CD4-positive, alpha-beta T cell treated with Interleukin-6 at 100 ng/mL for 8 hours (primary cell): ENCODE results near the gene ZNF747.

Experiments used
- DNase-seq: peaks from one replicate; pipeline ENCODE4 v3.0.0-alpha.2; 2020; ENCODE audit warnings: mixed read lengths, low spot score

The ZNF747 gene

DNA sequence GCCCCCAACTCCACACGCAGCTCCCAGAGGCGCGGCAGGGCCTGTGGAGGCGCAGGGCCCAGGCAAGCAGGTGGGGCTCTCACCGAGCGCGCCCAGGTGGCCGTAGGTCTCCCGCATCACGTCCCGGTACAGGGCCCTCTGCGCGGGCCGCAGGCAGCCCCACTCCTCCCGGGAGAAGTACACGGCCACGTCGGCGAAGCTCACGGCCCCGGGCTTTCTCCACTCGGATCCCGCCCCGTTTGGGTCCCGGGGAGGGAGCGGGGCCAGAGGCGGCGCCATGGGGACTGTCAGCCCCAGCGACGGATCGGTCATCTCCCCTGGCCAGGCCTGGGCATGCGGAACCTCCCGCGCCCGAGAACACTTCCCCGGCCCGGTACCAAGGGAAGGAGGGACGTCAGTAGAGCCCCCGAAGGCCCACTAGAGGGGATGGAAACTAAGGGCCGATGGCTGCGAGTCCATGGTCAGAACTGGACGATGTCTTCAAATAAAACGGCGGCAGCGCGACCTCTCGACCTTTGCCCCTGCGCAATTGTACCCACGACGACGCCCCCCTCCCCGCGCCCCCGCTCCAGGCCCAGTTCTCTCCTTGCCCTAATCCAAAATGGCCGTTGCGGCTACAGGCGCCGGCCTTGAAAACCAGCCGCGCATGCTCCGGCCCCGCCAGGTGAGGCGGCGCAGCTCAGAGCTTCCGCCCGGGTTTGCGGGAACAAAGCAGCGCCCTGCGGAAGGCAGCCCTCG, at the start of gene ZNF747:
Gene ZNF747, minus strand, starts transcription at position 491 of the 738 bp plus-strand sequence. Its CDS starts 179 bp downstream, at position 312.
- peak; percentile 90 for DNase-seq

DNA sequence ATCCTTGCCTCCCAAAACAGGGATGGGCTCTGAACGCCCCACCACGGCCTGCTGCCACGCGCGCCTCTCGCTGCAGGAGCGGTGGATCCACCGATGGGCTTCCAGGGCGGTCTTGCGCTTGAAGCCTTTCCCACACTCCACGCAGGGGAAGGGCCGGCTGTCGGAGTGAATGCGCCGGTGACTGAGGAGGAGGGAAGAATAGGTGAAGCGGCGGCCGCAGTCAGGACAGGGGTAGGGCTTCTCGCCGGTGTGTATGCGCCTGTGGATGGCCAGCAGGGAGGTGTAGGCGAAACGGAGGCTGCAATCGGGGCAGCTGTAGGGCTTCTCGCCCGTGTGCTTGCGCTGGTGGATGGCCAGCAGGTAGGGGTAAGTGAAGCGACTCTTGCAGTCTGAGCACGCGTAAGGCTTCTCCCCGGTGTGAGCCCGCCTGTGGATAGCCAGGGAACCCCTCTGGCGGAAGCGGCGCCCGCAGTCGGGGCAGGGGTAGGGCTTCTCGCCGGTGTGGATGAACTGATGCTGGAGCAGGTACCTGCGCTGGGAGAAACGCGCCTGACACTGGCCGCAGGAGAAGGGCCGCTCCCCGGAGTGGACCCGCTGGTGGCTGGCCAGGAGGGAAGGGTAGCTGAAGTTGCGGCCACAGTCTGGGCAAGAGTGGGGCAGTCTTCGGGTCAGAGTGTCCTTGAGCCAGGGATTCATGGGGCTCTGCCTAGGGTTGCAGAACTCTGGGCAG, 48.1 kb upstream of the ZNF747 start:
- no peak for DNase-seq

DNA sequence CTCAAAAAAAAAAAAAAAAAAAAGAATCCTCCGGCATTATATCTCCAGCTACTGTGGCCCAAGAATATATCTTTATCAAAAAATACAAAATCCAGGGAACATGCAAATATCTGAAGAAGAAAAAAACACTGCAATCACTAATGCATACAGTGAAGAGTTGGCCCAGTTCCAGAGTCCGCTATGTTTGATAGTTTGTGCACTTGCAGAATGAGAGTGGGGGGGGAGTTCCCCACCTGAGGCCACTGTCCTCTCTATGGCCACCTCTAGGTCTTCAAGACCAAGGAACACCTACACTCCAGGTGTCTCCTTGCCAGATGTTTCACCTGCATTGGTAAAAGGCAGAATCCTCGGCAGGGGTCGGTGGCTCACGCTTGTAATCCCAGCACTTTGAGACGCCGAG, 46.8 kb upstream of the ZNF747 start:
- no peak for DNase-seq

DNA sequence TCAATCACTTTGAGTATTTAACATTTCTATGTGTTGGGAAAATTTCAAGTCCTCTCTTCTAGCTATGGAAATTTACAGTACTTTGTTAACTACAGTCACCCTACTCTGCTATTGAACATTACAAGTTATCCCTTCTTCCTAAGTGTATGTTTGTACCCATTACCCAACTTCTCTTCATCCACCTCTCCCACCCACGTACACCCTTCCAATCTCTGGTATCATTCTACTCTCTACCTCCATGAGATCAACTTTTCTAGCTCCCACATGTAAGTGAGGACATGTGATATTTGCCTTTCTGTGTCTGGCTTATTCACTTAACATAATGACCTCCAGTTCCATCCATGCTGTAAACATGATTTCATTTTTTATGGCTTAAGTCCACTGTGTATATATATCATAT, 40.0 kb upstream of the ZNF747 start:
- DNase-seq = no peak

DNA sequence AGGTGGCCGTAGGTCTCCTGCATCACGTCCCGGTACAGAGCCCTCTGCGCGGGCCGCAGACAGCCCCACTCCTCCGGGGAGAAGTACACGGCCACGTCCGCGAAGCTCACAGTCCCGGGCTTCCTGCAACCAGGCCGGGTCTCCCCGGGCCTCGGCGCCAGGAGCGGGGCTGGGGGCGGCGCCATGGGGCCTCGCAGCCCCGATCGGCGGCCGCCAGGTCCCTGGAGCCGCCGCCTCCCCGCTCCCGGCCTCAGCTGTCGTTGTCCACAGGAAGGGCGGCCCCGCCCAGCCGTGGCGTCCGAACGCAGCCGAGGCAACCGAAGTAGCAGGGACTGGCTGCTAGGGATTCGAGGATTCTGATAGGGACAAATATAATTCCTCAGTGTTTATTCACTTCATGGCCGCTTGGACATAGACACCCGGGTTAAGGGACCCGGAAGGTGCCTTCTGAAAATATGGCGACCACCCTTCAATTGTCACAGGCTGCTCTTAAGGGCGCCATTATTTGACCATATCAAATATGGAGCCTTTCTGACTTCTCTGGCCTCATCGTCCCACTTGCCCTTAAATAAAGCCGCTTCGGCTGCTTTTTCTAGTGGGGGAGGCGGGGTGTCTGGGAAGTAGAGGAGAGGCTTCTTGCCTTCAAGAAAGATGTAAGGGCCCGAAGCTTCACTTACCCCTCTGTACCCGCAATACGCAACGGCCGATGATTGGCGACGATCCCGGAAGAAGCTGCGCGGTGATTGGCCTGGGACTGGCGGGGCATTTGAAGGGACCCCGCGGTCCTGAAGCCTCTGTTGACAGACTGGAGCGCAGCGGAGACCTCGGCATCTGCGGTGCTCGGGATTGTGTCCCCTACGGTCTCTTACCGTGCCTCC, 37.0 kb upstream of the ZNF747 start, which contains the start of gene ZNF688:
Gene ZNF688, minus strand, starts transcription at position 270 of the 878 bp plus-strand sequence. Its CDS starts 85 bp downstream, at position 185.
- peak; percentile 98 for DNase-seq

DNA sequence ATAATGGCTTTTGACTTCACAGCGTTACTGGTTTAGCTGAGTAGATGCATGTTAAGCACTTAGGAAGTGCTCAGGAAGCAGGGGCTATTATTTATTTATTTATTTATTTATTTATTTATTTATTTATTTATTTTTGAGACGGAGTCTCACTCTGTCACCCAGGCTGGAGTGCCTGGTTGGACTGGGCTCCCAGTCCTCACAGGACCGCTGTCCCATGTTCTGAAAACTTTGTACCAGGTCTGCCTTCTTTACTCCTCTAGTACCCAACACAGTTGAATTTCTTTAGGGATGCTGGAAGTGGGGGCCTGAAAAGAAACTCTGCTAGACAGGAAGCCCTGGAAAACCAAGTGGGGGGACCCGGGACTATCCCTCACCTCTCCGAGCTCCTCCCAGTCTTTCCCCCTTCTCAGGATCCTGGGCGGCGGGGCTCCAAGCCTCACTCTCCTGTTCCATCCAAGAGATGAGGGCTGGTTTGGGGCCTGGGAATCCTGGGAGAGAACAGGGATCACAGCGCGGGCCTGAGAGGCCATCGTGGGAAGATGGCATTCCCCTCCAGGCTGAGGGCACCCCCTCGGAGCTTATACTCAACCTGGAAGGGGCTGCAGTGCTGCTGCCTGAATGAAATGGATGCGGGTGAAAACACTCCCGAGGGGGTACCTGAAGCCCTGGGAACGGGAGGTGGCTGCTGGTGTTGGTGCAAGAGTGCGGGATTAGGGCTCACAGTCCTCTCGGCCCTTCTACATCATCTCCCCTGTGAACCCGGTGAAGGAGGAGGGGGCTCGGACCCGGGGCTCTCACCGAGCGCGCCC, 36.2 kb upstream of the ZNF747 start:
- no peak for DNase-seq

DNA sequence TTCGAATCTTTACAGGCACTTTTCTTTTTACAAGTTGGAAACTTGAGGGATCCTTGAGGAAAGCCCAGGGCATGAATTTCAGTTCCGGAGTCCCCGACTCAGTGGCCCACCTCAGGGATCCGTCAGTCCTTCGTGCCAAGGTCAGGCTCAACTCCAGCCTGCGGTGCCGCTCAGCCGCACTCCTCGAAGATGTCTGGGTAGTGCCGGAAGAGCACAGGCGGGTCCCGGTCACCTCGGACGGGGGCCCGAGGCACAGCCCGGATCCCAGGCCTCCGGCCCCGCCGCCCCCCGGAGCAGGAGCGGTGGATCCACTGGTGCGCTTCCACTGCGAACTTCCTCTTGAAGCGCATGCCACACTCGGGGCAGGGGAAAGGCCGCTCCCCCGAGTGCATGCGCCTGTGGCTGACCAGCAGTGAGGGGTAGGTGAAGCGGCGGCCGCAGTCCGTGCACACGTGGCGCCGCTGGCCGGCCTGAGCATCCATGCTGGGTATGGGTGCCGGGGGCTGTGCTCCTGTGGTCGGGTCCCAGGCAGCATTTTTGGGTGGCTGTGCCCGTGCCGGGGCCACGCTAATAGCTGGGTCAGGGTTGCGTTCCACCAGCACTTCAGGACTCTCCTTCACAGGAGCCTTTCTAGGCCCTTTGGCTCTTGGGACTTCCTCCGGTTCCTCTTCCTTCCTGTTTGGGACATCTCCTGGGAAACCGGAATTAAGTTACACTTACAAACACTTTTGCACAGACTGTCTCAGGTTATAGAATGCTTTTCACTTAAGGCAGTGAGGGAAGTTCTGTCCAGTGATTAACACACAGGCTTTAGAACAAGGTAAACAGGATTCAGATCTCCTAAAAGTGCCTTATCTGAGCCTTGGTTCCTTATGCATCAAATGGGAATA, 35.3 kb upstream of the ZNF747 start:
- no peak for DNase-seq

DNA sequence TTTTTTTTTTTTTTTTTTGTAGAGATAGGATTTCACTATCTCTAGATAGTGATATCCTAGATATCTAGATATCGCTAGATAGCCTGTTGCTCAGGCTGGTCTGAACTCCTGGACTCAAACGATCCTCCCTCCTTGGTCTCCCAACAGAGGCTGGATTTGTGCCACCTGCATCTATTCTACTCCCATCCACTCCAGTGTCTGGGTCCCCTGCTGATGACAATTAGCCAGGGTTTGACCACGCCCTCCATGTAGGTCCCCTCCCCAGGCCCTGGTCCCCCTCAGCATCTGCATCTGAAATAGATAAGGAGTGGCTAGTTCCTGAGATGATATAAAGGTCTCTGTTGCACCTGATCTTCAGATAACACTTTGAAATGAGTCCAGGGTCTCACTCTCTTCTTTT, 34.6 kb upstream of the ZNF747 start:
- no peak for DNase-seq

DNA sequence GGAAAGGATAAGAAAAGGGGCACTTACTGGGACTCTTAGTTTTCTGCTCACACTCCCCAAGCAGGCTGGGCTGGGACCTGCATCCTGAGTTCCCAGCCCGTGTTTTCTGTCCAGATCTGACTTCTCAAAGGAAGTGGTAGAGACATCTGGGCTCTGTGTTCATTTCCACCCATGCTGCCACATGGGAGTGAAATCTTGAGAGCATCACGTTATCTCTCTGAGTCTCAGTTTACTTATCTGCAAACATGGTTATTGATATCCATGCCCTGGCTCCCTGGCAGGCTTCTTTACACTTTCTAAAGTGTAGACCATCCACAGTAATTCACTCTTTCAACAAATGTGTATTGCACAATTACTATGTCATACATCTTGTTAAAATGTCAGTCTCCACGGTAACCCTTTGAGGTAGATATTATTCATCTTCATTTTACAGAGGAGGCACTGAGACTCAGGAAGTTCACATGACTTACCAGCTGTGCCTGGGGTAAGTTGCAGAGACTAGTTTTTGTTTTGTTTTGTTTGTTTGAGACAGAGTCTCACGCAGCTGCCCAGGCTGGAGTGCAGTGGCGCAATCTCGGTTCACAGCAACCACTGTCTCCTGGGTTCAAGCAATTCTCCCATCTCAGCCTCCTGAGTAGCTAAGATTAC, 33.5 kb upstream of the ZNF747 start:
- peak; percentile 75 for DNase-seq

DNA sequence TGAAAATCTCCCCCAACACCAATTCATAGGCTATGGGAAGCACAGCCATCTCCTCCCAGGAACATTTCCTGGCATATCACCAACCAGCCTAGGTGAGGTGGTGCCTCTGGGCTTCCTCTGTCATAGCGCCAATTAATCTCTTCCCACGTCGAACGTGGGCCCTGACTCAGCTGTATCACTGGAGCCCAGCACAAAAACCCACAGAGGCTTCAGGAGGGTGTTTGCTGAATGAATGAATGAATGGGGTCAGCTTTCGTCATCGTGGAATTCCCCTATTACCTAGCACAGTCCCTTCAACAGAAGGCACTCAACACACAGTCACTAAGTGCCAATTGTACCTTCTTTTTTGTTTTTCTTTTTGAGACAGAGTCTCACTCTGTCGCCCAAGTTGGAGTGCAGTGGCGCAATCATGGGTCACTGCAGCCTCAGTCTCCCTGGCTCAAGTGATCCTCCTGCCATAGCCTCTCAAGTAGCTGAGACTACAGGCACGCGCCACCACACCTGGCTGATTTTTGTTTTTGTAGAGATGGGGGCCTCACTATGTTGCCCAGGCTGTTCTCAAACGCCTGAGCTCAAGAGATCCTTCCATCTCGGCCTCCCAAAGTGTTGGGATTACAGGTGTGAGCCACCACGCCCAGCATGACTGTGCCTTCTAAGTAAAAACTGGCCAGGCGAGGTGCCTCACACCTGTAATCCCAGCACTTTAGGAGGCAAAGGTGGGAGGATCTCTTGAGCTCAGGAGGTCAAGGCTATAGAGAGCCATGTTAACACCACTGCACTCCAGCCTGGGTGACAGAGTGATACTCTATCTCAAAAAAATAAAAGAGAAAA, 32.7 kb upstream of the ZNF747 start:
- peak; percentile 71 for DNase-seq

DNA sequence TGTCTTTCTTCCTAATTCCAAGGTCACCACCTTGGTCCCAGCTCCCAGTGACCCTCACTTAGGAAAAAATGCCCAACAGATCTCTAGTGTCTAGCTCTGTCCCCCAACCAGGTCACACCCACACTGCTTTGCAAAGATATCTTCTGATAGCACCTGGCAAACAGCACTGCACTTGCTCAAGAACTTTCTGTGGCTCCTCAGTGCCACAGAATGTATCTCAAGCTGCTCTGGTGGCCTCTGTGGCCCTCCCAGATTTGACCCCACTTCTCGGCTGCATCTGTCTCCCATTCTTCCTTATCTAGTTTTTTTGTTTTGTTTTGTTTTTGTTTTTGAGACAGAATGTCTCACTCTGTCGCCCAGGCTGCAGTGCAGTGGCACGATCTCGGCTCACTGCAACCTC, 31.9 kb upstream of the ZNF747 start:
- DNase-seq = no peak

DNA sequence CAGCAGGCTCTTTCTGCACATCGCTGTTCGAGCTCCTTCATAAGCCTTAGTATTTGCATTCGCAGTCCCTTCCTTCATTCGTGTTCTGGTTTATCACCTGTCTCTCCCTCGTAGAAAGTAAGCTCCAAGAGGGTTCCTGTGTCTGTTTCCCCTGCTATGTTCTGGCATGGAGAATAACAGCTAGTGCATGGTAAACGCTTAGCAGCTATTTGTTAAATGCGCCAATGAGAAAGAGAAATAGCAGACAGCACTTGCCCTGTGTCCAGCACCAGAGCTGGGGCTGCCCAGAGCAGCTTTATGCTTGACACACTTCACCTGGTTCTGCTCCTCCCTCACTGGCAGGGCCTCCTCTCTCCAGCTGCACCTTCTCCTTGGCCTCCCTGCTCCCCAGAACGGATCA, 31.3 kb upstream of the ZNF747 start:
- no peak for DNase-seq

DNA sequence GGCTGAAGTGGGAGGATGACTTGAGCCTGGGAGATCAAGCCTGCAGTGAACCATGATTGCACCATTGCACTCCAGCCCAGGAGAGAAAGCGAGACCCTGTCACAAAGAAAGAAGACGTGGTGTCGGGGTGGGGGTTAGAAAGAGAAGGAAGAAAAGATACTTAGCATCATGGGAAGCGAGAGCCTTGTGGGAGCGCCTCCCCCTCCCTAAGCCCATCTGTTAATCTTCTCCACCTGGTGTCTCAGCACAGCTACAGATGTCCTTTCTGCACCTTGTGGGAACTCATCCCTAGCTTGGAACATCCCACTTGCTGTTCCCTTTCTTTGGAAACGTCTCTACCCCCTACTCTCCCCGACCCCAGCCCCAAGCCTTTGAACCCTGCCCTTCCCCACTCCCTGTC, 30.9 kb upstream of the ZNF747 start:
- no peak for DNase-seq

DNA sequence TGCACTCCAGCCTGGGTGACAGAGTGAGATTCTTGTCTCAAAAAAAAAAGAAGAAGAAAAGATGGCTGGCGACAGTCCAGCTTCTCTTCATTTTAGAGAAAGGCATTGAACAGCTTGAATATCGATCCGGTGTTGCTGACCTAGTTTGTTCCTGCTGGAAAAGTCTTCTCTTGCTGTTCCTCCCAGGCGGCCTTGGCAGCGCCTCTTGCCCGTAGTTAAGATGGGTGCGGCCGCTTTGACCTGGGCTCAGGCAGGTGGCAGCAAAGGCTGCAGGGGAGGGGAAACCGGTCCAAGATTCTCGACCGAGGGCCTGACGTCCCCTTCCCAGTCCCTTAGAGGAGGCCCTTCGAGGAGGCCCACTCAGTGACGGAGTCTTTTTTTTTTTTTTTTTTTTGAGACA, 27.4 kb upstream of the ZNF747 start:
- no peak for DNase-seq

DNA sequence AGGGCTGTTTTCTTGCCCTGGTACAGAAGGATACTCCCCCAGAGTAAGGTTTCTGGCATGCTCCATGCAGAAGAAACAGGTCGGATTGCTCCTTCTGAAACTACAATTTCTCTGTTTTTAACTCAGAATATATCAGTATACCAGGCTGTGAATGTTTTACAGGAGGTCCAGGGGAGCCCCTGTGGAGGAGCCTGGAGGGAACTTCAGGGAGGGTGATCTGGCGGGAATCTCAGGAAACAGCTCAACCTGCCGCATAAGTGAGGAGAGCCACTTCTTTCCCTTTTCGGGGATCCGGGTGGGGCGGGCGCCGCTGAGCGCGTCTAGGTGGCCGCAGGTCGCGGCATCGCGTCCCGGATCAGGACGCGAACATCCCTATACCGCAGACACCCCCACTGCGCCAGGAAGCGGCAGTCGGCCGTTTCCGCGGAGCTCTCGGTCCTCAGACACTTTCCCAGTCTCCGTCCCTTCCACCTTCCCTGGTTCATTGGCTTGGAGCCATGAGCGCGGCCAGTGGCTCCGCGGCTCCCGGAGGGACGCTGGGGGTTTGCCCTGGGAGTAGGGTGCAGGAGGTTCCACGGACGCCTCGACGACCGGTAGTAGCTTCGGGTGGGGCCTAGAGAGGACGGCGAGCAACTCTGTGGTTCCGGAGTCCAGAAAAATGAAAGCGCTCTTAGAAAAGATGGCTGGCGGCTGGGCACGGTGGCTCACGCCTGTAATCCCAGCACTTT, 26.6 kb upstream of the ZNF747 start:
- no peak for DNase-seq

DNA sequence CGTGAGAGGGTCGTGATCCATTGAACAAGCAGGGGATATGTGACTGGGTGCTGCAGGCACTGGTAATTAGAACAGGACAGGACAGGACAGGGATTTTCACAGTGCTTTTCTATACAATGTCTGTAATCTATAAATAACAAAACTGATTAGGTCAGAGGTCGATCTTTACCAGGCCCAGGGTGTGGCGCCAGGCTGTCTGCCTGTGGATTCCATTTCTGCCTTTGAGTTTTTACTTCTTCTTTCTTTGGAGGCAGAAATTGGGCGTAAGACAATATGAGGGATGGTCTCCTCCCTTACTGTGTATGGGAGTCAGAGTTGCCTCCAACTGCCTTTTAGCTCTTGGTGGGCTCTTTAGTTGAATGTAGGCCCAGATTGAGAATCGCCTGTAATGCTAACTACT, 25.0 kb upstream of the ZNF747 start:
- no peak for DNase-seq

DNA sequence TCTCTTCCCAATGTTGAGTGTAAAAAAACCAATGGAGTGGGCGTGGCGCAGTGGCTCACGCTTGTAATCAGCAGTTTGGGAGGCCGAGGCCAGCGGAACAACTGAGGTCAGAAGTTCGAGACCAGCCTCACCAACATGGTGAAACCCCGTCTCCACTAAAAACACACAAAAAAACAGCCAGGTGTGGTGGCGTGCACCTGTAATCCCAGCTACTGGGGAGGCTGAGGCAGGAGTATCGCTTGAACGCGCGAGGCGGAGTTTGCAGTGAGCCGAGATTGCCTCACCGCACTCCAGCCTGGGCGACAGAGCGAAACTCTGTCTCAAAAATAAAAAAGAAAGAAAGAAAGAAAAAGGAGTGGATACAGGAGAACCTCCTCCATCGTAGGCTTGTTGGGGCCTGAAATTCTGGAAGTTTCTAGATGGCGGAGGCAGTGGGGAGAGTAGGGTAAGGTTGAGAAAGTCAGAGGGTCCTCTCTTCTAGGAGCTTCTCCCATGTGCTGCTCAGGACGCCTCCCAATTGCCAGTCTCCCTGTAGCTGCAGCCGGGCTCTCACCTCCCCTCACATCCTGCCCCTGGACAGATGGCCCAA, 24.2 kb upstream of the ZNF747 start:
- no peak for DNase-seq
